HG02981 (cell line): Measurements from ENCODE around the gene OR5K2.

ENCODE experiments used
- ATAC-seq: cut with Tn5 transposase; IDR thresholded peaks from one replicate; pipeline ENCODE4 v1.9.1; 2021; ENCODE audit warnings: mild to moderate bottlenecking, moderate library complexity; ENCODE audit not compliant: unreplicated experiment

Gene OR5K2

DNA sequence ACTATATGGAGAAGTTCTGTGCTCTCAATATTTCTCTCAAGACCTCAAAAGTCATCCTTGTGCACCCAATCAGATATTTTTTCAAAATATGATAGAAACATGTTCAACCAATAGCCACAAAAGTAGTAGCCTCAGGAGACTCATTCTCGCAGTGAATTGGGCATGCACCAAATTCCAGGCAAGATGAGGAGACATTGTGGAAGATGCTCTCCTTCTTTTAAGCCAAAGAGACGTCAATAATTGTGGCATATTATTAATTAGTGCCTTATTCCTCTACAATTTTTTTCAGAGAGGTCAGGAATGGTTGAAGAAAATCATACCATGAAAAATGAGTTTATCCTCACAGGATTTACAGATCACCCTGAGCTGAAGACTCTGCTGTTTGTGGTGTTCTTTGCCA, at the start of gene OR5K2:
OR5K2 (plus strand) TSS at position 301 of the 400 bp plus-strand sequence; CDS start at position 301, 0 bp downstream.
- ATAC-seq: no peak

DNA sequence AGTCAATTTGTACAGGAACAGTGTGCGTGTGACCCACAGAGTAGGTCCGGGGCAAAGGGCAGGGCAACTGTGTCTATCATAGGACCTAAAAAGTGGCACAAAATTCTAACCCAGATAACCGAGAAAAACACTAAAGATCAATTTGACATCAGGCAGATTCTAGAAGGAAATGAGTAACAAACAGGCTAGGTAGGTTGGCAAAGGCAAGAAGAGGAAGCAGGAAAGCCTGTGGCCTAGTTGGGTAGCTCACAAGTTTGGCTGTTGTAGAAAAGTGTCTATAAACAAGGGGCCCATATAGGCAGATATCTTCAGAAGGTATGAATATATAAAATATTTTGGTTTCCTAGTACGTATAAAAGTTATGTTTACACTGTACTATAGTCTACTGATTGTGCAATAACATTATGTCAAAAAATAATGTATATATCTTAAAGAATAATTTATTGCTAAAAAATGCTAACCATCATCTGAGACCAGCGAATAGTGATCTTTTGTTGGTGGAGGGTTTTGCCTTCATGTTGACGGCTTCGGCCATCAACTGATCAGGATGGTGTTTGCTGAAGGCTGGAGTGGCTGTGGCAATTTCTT, 47.8 kb upstream of the OR5K2 start:
- no peak for ATAC-seq

GRCh38 chr3:98450372-98450771, 47.1 kb upstream of the OR5K2 start:
- ATAC-seq: no peak

DNA sequence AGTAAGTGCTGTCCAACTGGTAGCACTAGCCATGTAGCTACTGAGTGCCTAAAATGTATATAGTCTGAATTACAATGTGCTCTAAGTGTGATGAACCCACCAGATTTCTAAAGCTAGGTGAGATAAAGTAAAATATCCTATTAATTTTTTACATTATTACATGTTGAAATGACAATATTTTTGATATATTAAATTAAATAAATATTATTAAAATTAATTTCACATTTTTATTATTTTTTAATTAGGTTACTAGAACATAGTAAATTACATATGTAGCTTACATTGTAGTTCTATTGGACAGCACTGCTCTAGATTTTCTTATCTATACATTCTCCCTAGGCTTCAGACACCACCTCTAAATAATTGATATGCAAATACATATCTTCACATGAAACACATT, 43.7 kb upstream of the OR5K2 start:
- ATAC-seq: no peak

GRCh38 chr3:98454929-98455328, 42.6 kb upstream of the OR5K2 start:
- no peak for ATAC-seq

- no peak for ATAC-seq
Observed at GRCh38 chr3:98457543-98457942, 39.9 kb upstream of the OR5K2 start.

GRCh38 chr3:98460220-98460619, 37.3 kb upstream of the OR5K2 start:
- peak; percentile 54 for ATAC-seq

GRCh38 chr3:98462901-98463300, 34.6 kb upstream of the OR5K2 start, which contains the start of gene OR5K1:
OR5K1 (plus strand) TSS chr3:98463201; CDS start chr3:98469577, 6,376 bp downstream.
- no peak for ATAC-seq

GRCh38 chr3:98482717-98483482, 14.6 kb upstream of the OR5K2 start:
- no peak for ATAC-seq

- ATAC-seq: no peak
Observed at GRCh38 chr3:98483626-98484025, 13.9 kb upstream of the OR5K2 start.

DNA sequence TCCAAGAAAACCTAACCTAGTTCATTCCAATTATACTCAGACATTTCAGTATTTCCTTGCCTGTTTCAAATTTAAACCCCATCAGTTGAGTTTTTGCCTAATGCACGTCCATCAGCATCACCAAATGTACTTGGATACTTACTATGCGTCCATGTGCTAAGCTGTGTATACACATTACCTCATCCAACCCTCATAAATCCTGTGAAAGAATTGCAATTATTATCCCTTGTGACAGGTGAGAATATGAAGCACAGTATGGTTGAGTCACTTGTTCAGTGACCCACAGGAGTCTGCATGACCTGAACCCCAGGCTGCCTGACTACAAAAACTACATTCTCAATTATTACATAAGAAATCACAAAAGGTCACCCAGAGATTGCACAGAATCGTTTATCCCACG, 2.5 kb downstream of the OR5K2 start:
- ATAC-seq: no peak

- ATAC-seq: no peak
Observed at GRCh38 chr3:98501270-98501669, 3.8 kb downstream of the OR5K2 start.

GRCh38 chr3:98501863-98502576, 4.5 kb downstream of the OR5K2 start:
- ATAC-seq: no peak

DNA sequence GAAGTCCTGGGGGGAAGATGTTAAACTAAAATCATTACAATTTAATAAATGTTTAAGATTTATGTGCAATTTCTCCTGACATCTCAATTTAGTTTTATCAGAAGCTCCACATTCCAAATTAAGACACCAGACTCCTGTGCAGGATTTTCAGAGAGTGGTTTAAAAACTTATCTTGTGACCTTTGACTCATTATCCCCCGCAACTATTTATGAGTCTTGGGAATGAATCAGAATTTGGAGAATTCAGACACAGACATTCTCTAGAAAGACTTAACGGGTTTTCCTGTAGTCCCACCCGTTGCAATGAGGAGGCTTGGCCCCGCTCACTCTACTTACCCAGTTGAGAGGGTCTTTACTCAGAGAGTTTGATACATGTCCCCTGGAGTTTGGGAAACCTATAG, 7.1 kb downstream of the OR5K2 start:
- ATAC-seq: no peak

DNA sequence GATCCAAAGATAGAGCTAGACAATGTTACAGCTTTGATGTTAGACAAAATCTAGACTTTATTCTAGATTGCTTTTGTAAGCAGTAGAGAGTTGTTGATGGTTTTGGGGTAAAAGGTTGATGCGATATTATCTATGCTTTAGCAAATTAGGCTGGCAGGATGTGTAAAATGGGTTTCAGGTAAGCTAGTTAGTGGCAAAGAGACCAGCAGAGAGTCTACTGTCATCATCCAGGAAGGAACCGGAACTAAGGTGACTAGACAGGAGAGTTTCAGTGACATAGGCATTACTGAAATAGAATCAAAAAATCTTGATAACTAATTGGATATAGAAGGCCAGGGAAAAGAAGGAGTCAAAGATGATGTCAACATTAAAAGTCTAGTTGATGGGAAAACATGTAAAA, 11.1 kb downstream of the OR5K2 start:
- ATAC-seq: no peak

GRCh38 chr3:98512576-98512975, 15.1 kb downstream of the OR5K2 start:
- no peak for ATAC-seq

DNA sequence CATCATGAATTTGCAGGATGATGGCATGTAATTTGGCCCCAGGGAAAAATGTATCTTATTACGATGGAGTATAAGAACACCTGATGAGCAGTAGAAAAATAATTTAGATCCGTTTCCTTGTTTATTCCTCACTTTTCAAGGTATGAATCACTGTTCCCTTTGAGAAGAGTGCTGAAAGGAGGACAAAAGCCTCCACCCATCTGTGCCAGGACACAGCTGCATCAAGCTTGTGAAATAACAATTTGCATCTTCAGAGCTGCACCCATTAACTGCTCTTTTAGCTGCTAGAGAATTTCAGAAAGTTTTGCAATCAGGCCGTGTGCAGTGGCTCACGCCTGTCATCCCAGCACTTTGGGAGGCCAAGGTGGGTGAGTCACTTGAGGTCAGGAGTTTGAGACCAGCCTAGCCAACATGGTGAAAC, 15.6 kb downstream of the OR5K2 start:
- no peak for ATAC-seq

DNA sequence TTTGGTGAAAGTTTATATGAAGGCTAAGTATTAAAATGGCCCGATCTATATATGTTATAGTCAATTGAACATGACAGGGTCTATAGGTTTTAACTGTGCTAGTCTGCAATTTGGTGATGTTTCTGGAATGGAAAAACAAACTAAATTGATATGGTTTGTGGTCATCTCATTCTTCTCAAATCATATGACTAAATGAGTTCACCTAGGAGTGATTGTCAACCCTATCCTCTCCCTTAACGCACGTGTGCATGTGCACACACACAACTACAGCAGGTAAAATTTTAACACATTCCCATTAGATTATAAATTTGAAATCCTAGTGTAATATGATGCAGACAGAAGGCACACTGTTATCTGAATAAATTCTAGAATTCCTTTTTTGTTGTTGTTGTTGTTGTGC, 16.3 kb downstream of the OR5K2 start:
- ATAC-seq: no peak

GRCh38 chr3:98514948-98515347, 17.5 kb downstream of the OR5K2 start:
- ATAC-seq: no peak

DNA sequence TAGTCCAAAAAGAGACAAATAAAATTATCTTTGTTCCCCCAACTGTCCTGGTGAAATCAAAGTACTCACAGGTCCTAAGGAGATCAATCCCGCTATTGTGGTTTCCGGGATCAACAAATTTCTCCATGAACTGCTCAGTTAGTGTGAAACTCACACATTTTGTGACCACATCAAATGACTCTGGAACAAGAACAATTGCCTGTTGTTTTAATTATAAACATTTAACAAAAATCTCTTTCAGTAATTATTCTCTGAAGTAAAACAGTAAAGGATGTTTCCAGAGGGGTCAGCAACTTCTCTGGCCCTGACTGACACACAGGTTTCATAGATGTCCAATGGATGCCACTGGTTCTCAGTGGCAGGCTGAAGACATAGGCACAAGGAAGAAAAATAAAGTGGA, 21.3 kb downstream of the OR5K2 start:
- ATAC-seq: no peak

DNA sequence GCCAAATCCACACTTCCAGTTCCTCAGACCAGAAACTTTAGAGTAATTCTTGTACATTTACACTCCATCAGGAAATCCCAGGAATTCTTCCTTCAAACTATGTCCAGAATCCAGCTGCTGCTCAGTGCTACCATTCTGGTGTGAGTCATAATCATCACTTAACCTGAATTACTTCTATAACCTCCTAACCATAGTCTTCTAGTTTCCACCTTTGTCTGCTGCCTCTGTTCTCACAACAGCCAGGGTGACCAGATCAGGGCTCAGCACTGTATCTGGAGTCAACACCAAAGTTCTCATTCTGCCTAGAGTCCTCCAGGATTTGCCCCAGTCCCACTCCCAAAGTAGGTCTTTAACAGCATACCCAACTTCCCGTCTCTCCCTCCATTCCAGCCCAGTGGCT, 21.9 kb downstream of the OR5K2 start:
- ATAC-seq: no peak
